ENCODE measurements around the gene AKAP13. TPM values are rescaled to one million over a fixed set of nuclear protein-coding genes. Genes with fewer than 3 reads are reported as not detected.
"Not testable (repeated sequence)": the region's sequence is repeated elsewhere in the genome, so short reads cannot be mapped to it uniquely, and the experiment has no call there.

The AKAP13 gene
- total and polyA plus RNA-seq, 5 experiments from 2014 or later, result 113 to 244 (median 131) TPM

GRCh38 chr15:85340852-85341251 lies 39.6 kb upstream of the AKAP13 start:
- H3K36me3 Mint-ChIP-seq, result no peaks in the 10 kb centered on the region
- H3K9me3 Mint-ChIP-seq, result no peaks in the 10 kb centered on the region
- no peak for ATAC-seq
- H3K4me1 Mint-ChIP-seq, result peaks cover 0 to 4% (median 0%) of the 10 kb centered on the region in 4 donors
- POLR2A ChIA-PET, result no interaction called here
- H3K4me3 Mint-ChIP-seq, result no peak overlapping the region
- no peaks in the 10 kb centered on the region for H3K27me3 Mint-ChIP-seq
- DNase-seq, result no peak
- H3K27ac Mint-ChIP-seq, result no peak overlapping the region

DNA sequence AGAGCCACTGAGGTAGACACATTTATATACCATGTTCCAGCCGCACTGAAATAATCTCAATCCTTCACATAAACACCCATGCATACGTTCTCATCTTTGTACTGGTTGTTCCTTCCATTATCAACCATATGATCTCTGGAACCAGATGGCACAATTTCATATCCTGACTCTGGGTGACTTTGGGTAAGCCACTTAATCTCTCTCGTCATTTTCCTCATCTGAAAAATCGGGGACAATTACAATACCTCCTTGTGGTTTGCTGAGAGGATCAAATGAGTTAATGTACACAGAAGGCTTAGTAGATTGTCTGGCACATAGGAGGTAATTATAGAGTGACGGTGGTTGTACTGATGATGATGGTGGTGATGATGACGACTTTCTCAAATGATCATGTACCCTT lies 38.2 kb upstream of the AKAP13 start:
- H3K36me3 Mint-ChIP-seq, H3K9me3 Mint-ChIP-seq, H3K27me3 Mint-ChIP-seq, POLR2A ChIA-PET, H3K27ac Mint-ChIP-seq, ATAC-seq, DNase-seq, H3K4me3 Mint-ChIP-seq, H3K4me1 Mint-ChIP-seq: not testable (repeated sequence)

DNA sequence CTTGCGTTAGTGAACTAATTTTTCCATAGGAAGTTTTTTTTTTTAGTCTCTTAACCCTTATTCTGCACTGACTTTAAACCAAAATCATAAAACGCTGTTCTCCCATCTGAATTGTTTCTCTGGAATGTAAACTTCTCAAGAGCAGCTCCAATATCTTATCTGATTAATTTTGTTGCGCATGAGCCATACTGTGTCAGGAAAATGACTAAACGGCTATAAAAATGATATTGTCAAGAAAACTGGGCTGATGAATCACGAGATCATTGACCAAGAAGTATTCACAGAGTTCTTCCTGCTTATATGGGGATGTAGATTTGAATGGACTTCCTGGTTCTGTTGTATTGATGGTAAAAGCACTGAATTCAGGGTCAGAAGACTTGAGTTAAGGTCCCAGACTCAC lies 37.0 kb upstream of the AKAP13 start:
- H3K36me3 Mint-ChIP-seq, H3K4me3 Mint-ChIP-seq, H3K27me3 Mint-ChIP-seq, H3K9me3 Mint-ChIP-seq, DNase-seq, H3K27ac Mint-ChIP-seq, ATAC-seq: not testable (repeated sequence)
- POLR2A ChIA-PET, result interaction anchor here (0.6 kb wide), 1 partner anchor 319 kb away, joined by 4 read pairs; no protein-coding TSS in a partner anchor
- H3K4me1 Mint-ChIP-seq, result peaks cover 4 to 15% (median 12%) of the 10 kb centered on the region in 4 donors

DNA sequence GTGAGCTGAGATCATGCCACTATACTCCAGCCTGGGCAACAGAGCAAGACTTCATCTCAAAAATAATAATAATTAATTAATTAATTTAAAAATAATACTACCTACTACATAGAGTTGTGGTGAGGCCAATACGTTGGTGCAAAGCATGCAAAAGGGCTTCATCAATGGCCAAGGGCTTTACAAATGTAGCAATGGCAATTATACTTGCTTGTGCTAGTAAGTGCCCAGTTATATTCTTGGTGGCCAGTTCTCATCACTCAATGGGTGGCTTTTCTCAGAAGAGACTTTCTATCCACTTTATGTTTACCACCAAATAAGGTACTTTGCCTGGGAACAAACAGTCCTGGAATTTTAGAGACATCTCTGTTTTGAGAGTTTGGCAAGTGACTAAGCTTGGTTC lies 36.2 kb upstream of the AKAP13 start:
- H3K4me3 Mint-ChIP-seq, ATAC-seq: not testable (repeated sequence)

DNA sequence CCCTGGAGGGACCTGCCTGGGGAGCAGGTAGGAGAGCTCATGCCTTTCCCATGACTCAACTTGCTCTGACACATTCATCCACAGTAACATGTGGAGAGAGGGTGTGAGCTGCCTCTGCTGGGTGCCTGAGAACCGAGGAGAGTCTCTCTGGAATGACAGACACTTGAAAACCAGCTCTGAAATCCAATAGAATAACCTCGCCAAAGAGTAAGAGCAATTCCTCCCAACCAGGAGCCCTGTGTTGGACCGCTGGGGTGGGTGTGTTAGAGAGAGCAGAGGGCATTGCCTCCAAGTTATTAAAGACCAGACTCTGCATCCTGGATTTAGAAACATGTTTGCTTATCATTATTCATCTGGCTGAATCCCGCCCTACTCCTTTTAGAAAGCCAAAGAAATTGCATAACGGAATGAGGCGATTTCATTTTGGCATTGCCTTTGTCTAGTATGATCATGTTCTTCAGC lies 35.7 kb upstream of the AKAP13 start:
- H3K27me3 Mint-ChIP-seq, H3K4me3 Mint-ChIP-seq, ATAC-seq, H3K36me3 Mint-ChIP-seq, DNase-seq, H3K27ac Mint-ChIP-seq, H3K9me3 Mint-ChIP-seq, POLR2A ChIA-PET: not testable (repeated sequence)
- peaks cover 4 to 23% (median 17%) of the 10 kb centered on the region in 4 donors for H3K4me1 Mint-ChIP-seq

More for the DNA sequence above, 36.2 kb upstream of the AKAP13 start:
- H3K27ac Mint-ChIP-seq, H3K36me3 Mint-ChIP-seq, DNase-seq, H3K9me3 Mint-ChIP-seq, H3K27me3 Mint-ChIP-seq: not testable (repeated sequence)
- peaks cover 4 to 23% (median 17%) of the 10 kb centered on the region in 4 donors for H3K4me1 Mint-ChIP-seq
- POLR2A ChIA-PET, result interaction anchor here (0.7 kb wide), 1 partner anchor 37 kb away, joined by 3 read pairs; no protein-coding TSS in a partner anchor

DNA sequence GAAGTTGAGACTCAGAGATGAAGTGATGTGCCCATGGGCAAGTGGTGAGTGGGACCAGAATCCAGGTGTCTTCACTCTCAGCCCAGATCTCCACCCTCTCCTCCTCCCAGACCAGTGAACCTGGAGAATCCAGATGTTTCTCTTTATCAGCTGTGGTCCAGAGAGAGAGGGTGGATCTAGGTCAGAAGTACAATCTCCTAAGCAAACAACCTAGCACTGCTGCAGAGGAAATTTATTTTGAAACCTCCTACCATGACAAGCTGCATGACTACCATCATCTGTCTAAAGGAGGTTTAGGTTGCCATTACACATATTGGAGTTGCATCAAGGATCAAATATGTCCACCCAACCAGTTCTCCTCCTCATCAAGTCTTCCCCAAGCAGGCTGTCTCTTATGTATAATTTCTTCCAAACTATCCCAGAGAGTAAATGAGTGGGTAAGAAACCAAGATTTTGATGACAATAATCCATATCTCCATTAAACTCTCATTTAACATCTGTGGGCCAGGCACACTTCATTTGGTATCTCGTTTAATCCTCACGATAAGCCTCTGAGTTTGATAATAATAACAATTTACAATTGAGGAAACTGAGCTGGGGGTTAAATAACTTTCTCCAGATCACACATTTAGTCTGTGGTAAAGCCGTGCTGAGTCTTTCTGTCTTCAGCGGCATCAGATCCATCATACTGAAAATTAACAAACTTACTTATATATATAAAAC lies 35.0 kb upstream of the AKAP13 start:
- ATAC-seq, H3K27me3 Mint-ChIP-seq, H3K36me3 Mint-ChIP-seq, H3K27ac Mint-ChIP-seq, H3K9me3 Mint-ChIP-seq, POLR2A ChIA-PET, H3K4me3 Mint-ChIP-seq, DNase-seq: not testable (repeated sequence)
- H3K4me1 Mint-ChIP-seq, result peaks cover 2 to 23% (median 17%) of the 10 kb centered on the region in 4 donors

- H3K27me3 Mint-ChIP-seq, H3K4me3 Mint-ChIP-seq, H3K36me3 Mint-ChIP-seq, H3K27ac Mint-ChIP-seq, ATAC-seq, H3K9me3 Mint-ChIP-seq, DNase-seq, POLR2A ChIA-PET: not testable (repeated sequence)
- peaks cover 2 to 23% (median 17%) of the 10 kb centered on the region in 4 donors for H3K4me1 Mint-ChIP-seq
Measured at GRCh38 chr15:85346462-85347084, 33.8 kb upstream of the AKAP13 start.

DNA sequence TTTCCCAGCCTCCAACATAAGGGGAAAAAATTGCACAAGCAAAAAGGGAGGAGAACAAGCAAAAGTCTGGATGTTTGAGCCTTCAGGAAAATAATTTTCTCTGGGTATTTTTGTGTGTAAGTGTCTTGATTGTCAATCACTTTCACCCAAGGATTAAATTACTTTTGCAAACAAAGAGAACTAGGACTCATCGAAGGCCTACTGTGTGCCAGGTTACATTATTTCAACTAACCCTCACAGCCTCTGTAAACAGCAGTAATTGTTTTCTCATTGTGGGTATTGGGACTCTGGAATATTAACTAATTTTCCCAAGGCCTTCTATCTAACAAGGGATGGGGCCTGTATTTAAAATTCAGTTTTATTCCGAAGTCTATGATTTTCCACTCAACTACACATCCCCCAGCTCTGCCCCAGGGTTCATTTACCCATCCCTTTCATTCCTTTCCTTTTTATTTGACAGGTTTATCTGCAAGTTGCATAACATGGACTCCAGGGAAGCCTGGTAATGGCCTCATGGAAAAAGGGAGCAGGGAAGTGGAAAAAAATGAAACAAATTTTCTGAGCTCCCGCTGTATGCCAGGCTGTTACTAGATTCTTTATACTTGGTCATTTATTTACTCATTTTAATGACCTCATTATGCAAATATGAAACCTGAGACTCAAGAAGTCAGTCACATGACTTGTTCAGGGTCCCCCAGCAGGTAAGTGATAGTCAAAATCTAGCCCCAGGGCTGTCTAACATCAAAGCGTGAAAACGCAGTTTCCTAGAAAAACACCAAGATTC lies 32.9 kb upstream of the AKAP13 start:
- H3K27me3 Mint-ChIP-seq, DNase-seq, H3K36me3 Mint-ChIP-seq, H3K9me3 Mint-ChIP-seq, H3K27ac Mint-ChIP-seq, POLR2A ChIA-PET: not testable (repeated sequence)
- Mint-ChIP-seq H3K4me3 (peak overlapping the region in 2 of 10 donors; percentile 24 to 33), H3K4me1 (peaks cover 2 to 23% (median 17%) of the 10 kb centered on the region in 4 donors)
- ATAC-seq, result peak in 1 of 2 donors; percentile 44

- ATAC-seq, result peak; percentile 49 to 76
- H3K27ac Mint-ChIP-seq, result peak overlapping the region in 2 of 10 donors; percentile 22 to 44
- H3K4me1 Mint-ChIP-seq, result peaks cover 2 to 23% (median 17%) of the 10 kb centered on the region in 4 donors
- H3K36me3 Mint-ChIP-seq, H3K9me3 Mint-ChIP-seq, POLR2A ChIA-PET, H3K27me3 Mint-ChIP-seq: not testable (repeated sequence)
- peak in 1 of 10 donors; percentile 4 for DNase-seq
- peak overlapping the region in 5 of 10 donors; percentile 24 to 39 (median 33) for H3K4me3 Mint-ChIP-seq
Measured at GRCh38 chr15:85348048-85348766, 32.2 kb upstream of the AKAP13 start.

DNA sequence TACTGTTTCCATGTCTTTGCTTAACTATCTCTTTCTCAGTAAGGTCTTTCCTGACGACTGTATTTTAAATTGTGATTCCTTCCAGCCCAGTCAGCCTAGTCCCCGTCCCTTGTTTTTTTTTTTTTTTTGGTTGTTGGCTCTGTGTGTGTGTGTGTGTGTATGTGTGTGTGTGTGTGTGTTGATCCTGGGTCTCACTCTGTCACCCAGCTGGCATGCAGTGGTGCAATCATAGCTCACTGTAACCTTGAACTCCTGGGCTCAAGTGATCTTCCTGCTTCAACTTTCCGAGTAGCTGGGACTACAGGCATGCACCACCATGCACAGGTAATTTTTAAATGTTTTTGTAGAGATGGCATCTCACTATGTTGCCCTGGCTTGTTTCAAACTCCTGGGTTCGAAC lies 31.3 kb upstream of the AKAP13 start:
- POLR2A ChIA-PET, DNase-seq, H3K27ac Mint-ChIP-seq, H3K36me3 Mint-ChIP-seq, H3K4me3 Mint-ChIP-seq, H3K27me3 Mint-ChIP-seq, ATAC-seq, H3K9me3 Mint-ChIP-seq: not testable (repeated sequence)
- H3K4me1 Mint-ChIP-seq, result peaks cover 2 to 23% (median 18%) of the 10 kb centered on the region in 4 donors

DNA sequence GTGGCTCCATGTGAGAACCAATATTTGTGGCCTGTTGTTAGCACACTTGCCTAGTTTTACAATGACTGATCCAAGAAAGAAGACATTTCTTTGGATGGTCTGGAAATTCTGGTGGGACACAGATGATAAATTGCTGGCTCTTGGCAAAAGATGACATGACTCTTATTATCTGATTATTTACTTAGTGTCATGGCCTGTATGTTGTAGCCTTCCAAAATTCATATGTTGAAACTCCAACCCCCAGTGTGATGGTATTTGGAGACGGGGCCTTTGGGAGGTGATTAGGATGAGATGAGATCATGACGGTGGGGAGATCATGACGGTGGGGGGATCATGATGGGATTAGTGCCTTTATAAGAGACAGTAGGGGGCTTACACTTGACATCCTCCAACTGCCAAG lies 30.0 kb upstream of the AKAP13 start:
- H3K27me3 Mint-ChIP-seq, result no peaks in the 10 kb centered on the region
- H3K36me3 Mint-ChIP-seq, result no peaks in the 10 kb centered on the region
- H3K4me3 Mint-ChIP-seq, result no peak overlapping the region
- POLR2A ChIA-PET, result no interaction called here
- H3K4me1 Mint-ChIP-seq, result peaks cover 3 to 29% (median 18%) of the 10 kb centered on the region in 4 donors
- H3K27ac Mint-ChIP-seq, result no peak overlapping the region
- no peak for DNase-seq
- H3K9me3 Mint-ChIP-seq, result no peaks in the 10 kb centered on the region
- ATAC-seq, result no peak

DNA sequence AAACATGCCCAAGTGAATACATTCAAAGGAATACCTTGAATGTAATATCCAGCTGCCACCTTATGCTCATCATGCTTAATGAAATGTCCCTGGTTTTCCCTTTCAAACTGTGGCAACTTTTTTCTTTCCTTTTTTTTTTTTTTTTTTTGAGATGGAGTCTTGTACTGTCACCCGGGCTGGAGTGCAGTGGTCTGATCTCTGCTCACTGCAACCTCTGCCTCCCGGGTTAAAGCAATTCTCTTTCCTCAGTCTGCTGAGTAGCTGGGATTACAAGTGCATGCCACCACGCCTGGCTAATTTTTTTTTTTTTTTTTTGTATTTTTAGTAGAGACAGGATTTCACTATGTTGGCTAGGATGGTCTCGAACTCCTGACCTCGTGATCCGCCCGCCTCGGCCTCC lies 28.9 kb upstream of the AKAP13 start:
- not testable (repeated sequence) for H3K9me3 Mint-ChIP-seq, DNase-seq, H3K36me3 Mint-ChIP-seq, H3K4me3 Mint-ChIP-seq, ATAC-seq, H3K27me3 Mint-ChIP-seq
- POLR2A ChIA-PET, result interaction anchor here (0.7 kb wide), 1 partner anchor 40 kb away, joined by 3 read pairs; no protein-coding TSS in a partner anchor
- Mint-ChIP-seq H3K27ac (peak overlapping the region in 1 of 10 donors; percentile 13), H3K4me1 (peaks cover 3 to 24% (median 17%) of the 10 kb centered on the region in 4 donors)
